Peyer's patch (tissue), 4 donors: ENCODE data around the gene ATP2B2.

Source experiments
- CTCF ChIP-seq, 6 experiments: fragments of 450-650 bp in 4 of 6; fragments of 200-600 bp in 2 of 6; sonication (generic) in 1 of 6; IDR thresholded peaks; one replicate each; pipeline ENCODE4 v1.5.1; 2017 to 2019; ENCODE audit warnings: antibody characterized with exemption in 6 of 6, mild to moderate bottlenecking in 3 of 6, moderate library complexity in 1 of 6
- POLR2A ChIP-seq, 2 donors: fragments of 450-650 bp; IDR thresholded peaks; one replicate each; pipeline ENCODE4 v1.5.1; 2017; ENCODE audit warnings: antibody characterized with exemption in 2 of 2, mild to moderate bottlenecking in 2 of 2, moderate library complexity in 2 of 2

GRCh38 chr3:10317311-10317960, 187.9 kb downstream of the ATP2B2 start:
- TF ChIP-seq CTCF (IDR thresholded peaks at IDR 0.05) = no peak
- TF ChIP-seq POLR2A (IDR thresholded peaks at IDR 0.05) = no peak
